Peyer's patch (tissue), 4 donors: ENCODE results near the gene RANGRF.

ENCODE experiments used
- CTCF ChIP-seq, 6 experiments: fragments of 450-650 bp in 4 of 6; fragments of 200-600 bp in 2 of 6; sonication (generic) in 1 of 6; IDR thresholded peaks; one replicate each; pipeline ENCODE4 v1.5.1; 2017 to 2019; ENCODE audit warnings: antibody characterized with exemption in 6 of 6, mild to moderate bottlenecking in 3 of 6, moderate library complexity in 1 of 6
- POLR2A ChIP-seq, 2 donors: fragments of 450-650 bp; IDR thresholded peaks; one replicate each; pipeline ENCODE4 v1.5.1; 2017; ENCODE audit warnings: antibody characterized with exemption in 2 of 2, mild to moderate bottlenecking in 2 of 2, moderate library complexity in 2 of 2

- TF ChIP-seq CTCF (IDR thresholded peaks at IDR 0.05) (no peak), POLR2A (IDR thresholded peaks at IDR 0.05) (no peak)
These were observed 44.6 kb upstream of the RANGRF start for GRCh38 chr17:8243827-8244226.
